GM21423 (cell line): ENCODE measurements around the gene TPRG1.
A peak's percentile ranks its signal among the peaks of the same experiment; 100 is the strongest.

Experiments used
- ATAC-seq: cut with Tn5 transposase; IDR thresholded peaks from one replicate; pipeline ENCODE4 v1.9.1; 2021; ENCODE audit warnings: mild to moderate bottlenecking, moderate library complexity; ENCODE audit not compliant: unreplicated experiment

Gene TPRG1

GRCh38 chr3:189276444-189277219, 104.9 kb downstream of the TPRG1 start:
- no peak for ATAC-seq

- ATAC-seq: no peak
Observed at GRCh38 chr3:189277711-189278110, 105.9 kb downstream of the TPRG1 start.

- no peak for ATAC-seq
Observed at GRCh38 chr3:189278221-189278620, 106.5 kb downstream of the TPRG1 start.

GRCh38 chr3:189282189-189282588, 110.4 kb downstream of the TPRG1 start:
- ATAC-seq: no peak

- ATAC-seq: no peak
Observed at GRCh38 chr3:189282741-189283140, 111.0 kb downstream of the TPRG1 start.

- no peak for ATAC-seq
Observed at GRCh38 chr3:189286188-189286587, 114.4 kb downstream of the TPRG1 start.

- no peak for ATAC-seq
Observed at GRCh38 chr3:189286916-189287315, 115.1 kb downstream of the TPRG1 start.

- peak; percentile 95 for ATAC-seq
Observed at GRCh38 chr3:189288348-189289235, 116.8 kb downstream of the TPRG1 start.

- ATAC-seq: no peak
Observed at GRCh38 chr3:189289251-189289650, 117.5 kb downstream of the TPRG1 start.

GRCh38 chr3:189292667-189293484, 121.1 kb downstream of the TPRG1 start:
- ATAC-seq: no peak

- no peak for ATAC-seq
Observed at GRCh38 chr3:189294649-189295048, 122.9 kb downstream of the TPRG1 start.

- ATAC-seq: no peak
Observed at GRCh38 chr3:189295089-189295488, 123.3 kb downstream of the TPRG1 start.

- ATAC-seq: no peak
Observed at GRCh38 chr3:189297932-189298331, 126.2 kb downstream of the TPRG1 start.

GRCh38 chr3:189298469-189299375, 127.0 kb downstream of the TPRG1 start:
- no peak for ATAC-seq

GRCh38 chr3:189300345-189300744, 128.6 kb downstream of the TPRG1 start:
- no peak for ATAC-seq

GRCh38 chr3:189301479-189301878, 129.7 kb downstream of the TPRG1 start:
- no peak for ATAC-seq

- ATAC-seq: no peak
Observed at GRCh38 chr3:189303584-189303983, 131.8 kb downstream of the TPRG1 start.

- no peak for ATAC-seq
Observed at GRCh38 chr3:189304465-189305351, 132.9 kb downstream of the TPRG1 start.

- ATAC-seq: no peak
Observed at GRCh38 chr3:189305412-189305811, 133.6 kb downstream of the TPRG1 start.
